IPS DF 6.9 (cell line): ENCODE results near the gene WRAP73.

Experiments
- DNase-seq: peaks from one replicate; pipeline ENCODE4 v3.0.0-alpha.2; 2013; ENCODE audit warnings: low read depth, low spot score
- H3K27ac ChIP-seq: one replicate; pipeline ENCODE4 v1.5.1; 2013; ENCODE audit warnings: low read length, control low read depth
- H3K27me3 ChIP-seq: 2 replicates; pipeline ENCODE4 v1.6.1; 2013; ENCODE audit warnings: mild to moderate bottlenecking, low read length; ENCODE audit not compliant: control insufficient read depth, insufficient read depth
- H3K36me3 ChIP-seq: 2 replicates; pipeline ENCODE4 v1.6.1; 2013; ENCODE audit warnings: low read length; ENCODE audit not compliant: control insufficient read depth, insufficient read depth
- H3K4me1 ChIP-seq: 2 replicates; pipeline ENCODE4 v1.6.1; 2013; ENCODE audit warnings: low read length; ENCODE audit not compliant: control insufficient read depth, insufficient read depth
- H3K4me3 ChIP-seq: 2 replicates; pipeline ENCODE4 v1.5.1; 2013; ENCODE audit warnings: mild to moderate bottlenecking, low read length
- H3K9me3 ChIP-seq: 2 replicates; pipeline ENCODE4 v1.6.1; 2013; ENCODE audit warnings: low read length, inconsistent platforms; ENCODE audit not compliant: control insufficient read depth, insufficient read depth
- WGBS: extraction: QIAGEN DNeasy Blood & Tissue Kit; methylation state at CpG from one replicate; pipeline ENCODE4 v1.1.7; 2013; ENCODE audit warnings: mixed read lengths, missing lambda C conversion rate; ENCODE audit not compliant: insufficient read length, insufficient coverage; 5-methylcytosine and 5-hydroxymethylcytosine counted together

Gene WRAP73

DNA sequence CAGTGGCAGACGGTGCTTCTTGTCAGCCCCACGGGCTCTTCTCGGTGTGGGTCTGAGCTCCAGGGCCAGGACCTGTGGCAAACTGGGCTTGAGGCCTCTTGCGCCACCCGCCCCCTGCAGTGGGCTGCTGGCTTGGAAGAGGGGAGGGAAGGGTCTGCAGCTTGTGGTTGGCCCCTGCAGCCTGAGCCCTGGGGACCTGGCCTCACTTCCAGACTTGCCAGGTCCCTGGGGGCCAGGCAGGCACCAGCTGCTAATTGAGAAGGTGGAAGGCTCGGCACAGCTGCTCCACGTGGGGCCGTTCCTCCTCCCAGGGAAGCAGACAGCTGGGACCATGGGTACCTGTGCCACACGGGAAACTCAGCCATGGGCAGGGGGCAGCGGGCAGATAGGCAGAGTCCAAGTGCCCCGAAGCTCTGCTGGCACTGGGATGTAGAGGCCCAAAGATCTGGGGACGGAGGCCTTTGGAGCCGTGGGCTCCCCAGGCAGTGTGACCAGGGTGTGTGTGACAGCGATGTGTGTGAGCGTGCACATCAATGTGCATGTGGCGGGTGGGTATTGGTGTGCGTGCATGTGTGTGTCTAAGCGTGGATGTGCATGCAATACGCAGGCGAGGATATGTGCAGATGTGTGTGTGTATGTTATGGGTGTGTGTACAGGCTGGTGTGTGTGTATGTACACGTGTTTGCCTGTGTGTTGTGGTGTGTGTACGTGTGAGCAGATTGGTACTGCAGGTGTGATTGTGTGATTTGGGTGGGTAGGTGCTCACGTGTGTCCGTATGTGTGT lies 41.7 kb upstream of the WRAP73 start:
- Histone ChIP-seq H3K27me3 (no peaks in the 10 kb centered on the region), H3K4me3 (no peak overlapping the region), H3K4me1 (peaks cover 10% of the 10 kb centered on the region), H3K9me3 (no peaks in the 10 kb centered on the region), H3K27ac (no peak overlapping the region), H3K36me3 (no peaks in the 10 kb centered on the region; the same call in 1 of the 2 replicates)
- 100% methylated on average over 1 of the region's 24 CpGs for WGBS
- DNase-seq, result no peak

DNA sequence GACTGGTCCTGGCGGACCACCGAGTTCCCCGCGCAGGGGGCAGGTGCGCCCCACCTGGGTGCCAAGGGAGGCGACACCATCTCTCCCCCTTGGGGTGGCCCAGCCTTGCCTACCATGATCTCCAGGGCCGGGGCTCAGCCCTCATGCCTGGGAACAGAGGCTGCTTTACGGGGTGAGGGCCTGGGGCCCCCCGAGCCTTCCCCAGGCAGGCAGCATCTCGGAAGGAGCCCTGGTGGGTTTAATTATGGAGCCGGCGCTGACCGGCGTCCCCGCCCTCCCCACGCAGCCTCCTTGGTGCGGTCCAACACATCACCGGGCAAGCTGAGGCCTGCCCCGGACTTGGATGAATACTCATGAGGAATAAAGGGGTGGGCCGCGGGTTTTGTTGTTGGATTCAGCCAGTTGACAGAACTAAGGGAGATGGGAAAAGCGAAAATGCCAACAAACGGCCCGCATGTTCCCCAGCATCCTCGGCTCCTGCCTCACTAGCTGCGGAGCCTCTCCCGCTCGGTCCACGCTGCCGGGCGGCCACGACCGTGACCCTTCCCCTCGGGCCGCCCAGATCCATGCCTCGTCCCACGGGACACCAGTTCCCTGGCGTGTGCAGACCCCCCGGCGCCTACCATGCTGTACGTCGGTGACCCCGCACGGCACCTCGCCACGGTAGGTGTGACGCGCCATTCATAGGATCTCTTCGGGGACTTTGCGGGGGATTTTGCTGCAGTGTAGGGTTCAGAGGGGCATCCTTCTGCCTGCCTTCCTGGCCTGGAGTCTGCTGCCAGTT lies 40.6 kb upstream of the WRAP73 start:
- Histone ChIP-seq H3K36me3 (no peaks in the 10 kb centered on the region; the same call in 1 of the 2 replicates), H3K4me1 (peaks cover 9% of the 10 kb centered on the region), H3K9me3 (no peaks in the 10 kb centered on the region), H3K27me3 (no peaks in the 10 kb centered on the region), H3K27ac (no peak overlapping the region), H3K4me3 (no peak overlapping the region)
- no CpG with 5 or more reads among the region's 50 CpGs for WGBS
- no peak for DNase-seq

DNA sequence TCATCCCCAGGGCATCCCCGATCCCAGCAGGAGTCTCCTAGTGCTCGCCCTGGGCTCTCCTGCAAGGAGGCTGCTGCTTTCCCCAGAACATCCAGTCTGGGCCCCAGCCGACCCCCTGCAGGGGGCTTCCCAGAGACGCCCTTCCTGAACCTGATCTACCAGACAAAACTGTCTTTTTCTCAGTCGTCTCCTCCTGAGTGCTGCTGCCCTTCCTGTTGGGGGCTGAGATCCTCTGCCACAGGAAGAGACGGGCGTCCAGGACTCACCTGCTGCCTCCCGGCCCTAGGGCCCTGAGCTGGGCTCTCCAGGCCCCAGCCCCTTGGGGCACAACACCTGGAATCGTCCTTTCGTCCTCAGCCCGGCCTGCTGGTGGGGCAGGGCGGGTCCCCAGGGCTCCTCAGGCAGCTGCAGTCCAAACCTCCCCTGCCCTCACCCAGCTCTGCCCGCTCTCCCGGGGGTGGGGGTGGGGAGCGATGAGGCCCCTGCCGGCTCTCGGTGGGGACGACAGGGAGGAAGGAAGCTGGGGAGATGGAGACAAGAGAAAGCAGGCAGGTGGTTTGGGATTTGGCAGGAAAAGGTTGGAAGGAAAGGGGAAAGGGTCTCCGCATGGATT lies 39.3 kb upstream of the WRAP73 start:
- no peak for DNase-seq
- Histone ChIP-seq H3K27me3 (no peaks in the 10 kb centered on the region), H3K36me3 (no peaks in the 10 kb centered on the region; the same call in 1 of the 2 replicates), H3K27ac (no peak overlapping the region), H3K4me3 (no peak overlapping the region), H3K4me1 (peaks cover 10% of the 10 kb centered on the region), H3K9me3 (no peaks in the 10 kb centered on the region)
- WGBS, result no CpG with 5 or more reads among the region's 19 CpGs

DNA sequence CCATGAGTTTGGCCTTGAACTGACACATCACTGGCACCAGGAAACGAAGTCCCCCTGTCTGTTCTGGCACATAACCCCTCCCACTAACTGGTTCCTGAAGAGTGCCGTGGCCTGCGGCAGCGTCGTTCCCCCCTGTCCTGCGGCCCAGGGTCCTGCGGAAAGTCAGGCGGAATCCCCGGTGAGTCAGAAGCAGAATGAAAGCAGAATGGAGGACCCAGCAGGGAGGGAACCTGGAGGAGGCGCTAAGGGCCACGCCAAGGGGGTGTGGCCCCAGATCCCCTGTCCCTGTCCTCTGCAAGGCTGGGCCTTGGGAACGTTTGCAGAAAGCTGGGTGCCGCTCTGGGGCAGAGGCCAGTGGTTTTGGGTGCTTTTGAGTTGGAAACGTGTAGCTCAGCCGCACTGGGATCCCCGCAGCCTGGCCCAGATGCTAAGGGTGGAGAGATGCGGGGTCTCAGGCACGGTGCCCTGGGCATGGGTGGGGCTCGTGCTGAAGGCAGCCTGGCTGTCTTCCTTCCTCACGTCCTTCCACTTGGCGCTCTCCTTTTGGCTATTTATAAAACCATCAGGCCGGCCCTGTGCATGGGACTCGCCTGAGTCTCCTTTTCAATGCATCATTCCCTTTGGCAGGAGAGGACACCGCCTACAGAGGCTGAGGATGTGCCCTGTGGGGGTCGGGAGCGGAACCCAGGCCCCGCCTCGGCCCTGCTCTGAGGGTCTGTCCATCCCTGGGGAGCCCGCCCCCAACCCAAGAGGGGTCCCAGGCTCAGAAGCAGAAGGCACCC lies 38.6 kb upstream of the WRAP73 start:
- no peaks in the 10 kb centered on the region for H3K27me3 ChIP-seq
- DNase-seq, result no peak
- H3K27ac ChIP-seq, result no peak overlapping the region
- WGBS, result no CpG with 5 or more reads among the region's 29 CpGs
- H3K36me3 ChIP-seq, result no peaks in the 10 kb centered on the region; the same call in 1 of the 2 replicates
- H3K9me3 ChIP-seq, result no peaks in the 10 kb centered on the region
- H3K4me1 ChIP-seq, result peaks cover 10% of the 10 kb centered on the region
- no peak overlapping the region for H3K4me3 ChIP-seq

DNA sequence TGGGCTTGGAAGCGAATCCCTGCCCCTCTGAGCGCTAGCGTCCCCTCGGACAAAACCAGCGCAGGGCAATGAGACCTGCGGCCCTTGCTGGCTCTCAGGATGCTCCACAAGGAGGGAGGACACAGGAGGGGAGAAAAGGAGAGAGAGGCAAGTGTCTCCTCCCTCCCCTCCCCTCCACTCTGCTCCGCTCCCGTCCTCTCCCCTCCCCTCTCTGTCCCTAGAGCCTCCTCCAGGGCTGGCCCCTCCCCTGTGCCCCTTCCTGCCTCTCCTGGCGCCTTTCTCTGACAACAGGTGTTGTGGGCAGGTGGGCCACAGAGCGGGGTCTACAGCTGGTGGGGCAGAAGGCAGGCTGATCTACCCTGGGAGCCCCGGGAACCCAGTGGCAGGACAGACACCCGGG lies 37.6 kb upstream of the WRAP73 start:
- no CpG with 5 or more reads among the region's 12 CpGs for WGBS

DNA sequence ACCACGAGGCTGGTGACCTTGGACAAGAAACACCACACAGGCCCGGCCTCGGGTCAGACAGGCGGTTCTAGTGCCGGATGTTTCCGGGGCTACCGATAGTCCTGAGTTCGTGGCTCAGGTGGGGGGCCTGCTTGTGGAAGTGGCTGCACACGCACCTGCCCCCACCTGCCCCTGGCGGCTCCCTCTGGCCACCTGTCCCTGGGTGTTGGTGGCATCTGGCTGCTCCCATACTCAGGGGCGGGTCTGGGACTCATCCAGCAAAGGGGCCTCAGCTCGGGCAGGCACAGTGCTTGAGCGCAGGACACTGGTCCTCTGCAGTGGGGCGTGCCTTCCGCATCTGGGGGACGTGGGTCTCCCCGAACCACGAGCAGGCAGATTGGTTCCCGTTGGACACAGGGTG lies 36.0 kb upstream of the WRAP73 start:
- Histone ChIP-seq H3K4me1 (peaks cover 10% of the 10 kb centered on the region), H3K36me3 (no peaks in the 10 kb centered on the region; the same call in 1 of the 2 replicates), H3K9me3 (no peaks in the 10 kb centered on the region), H3K27me3 (no peaks in the 10 kb centered on the region), H3K4me3 (no peak overlapping the region), H3K27ac (no peak overlapping the region)
- WGBS, result no CpG with 5 or more reads among the region's 19 CpGs
- no peak for DNase-seq

More for the DNA sequence above, 37.6 kb upstream of the WRAP73 start:
- no peak overlapping the region for H3K27ac ChIP-seq
- DNase-seq, result no peak
- H3K4me1 ChIP-seq, result peaks cover 10% of the 10 kb centered on the region
- no peaks in the 10 kb centered on the region for H3K36me3 ChIP-seq
- no peaks in the 10 kb centered on the region for H3K27me3 ChIP-seq
- H3K9me3 ChIP-seq, result no peaks in the 10 kb centered on the region
- H3K4me3 ChIP-seq, result no peak overlapping the region

DNA sequence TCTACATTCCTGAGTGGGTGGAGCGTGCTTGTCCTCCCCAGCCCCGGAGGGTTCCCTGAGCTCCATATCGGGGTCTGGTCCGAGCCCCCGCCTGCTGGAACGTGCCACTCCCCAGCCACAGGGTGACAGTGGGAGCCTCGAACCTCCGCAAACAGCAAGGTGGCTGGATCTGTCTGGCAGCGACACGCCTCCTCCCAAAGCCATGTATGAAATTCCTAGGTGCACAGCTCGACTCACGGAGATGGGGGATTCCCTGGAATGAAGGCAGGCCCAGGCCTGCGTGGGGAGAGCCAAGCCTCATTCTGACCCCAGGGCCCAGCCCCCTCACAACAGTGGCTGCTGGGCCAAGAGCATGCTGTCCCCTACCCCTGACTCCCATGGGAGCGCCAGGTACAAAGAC lies 35.3 kb upstream of the WRAP73 start:
- no CpG with 5 or more reads among the region's 14 CpGs for WGBS
- Histone ChIP-seq H3K9me3 (no peaks in the 10 kb centered on the region), H3K4me3 (no peak overlapping the region), H3K36me3 (no peaks in the 10 kb centered on the region; the same call in 1 of the 2 replicates), H3K27ac (no peak overlapping the region), H3K4me1 (peaks cover 11% of the 10 kb centered on the region), H3K27me3 (no peaks in the 10 kb centered on the region)
- DNase-seq, result no peak

DNA sequence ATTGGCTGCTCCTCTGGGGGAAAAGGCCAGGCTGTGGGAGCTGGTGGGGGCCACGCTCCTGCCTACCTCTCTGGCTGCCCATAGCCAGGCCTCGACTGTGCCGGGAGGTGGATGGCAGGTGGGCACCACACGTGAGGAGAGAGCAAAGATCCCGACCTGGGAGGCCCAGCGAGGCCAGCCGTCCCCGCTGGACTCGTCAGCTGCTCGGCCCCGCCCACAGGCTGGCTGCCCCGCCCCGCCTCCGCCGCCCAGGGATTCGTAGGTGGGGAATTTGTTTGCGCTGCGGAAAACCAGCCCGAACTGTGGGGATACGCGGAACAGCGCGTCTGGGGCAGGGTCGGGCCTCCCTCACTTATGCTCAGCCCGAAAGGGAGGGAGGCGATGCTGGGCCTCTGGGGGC lies 34.1 kb upstream of the WRAP73 start:
- no peak for DNase-seq
- WGBS, result no CpG with 5 or more reads among the region's 26 CpGs
- no peak overlapping the region for H3K27ac ChIP-seq
- H3K9me3 ChIP-seq, result no peaks in the 10 kb centered on the region
- H3K4me1 ChIP-seq, result peaks cover 11% of the 10 kb centered on the region
- no peak overlapping the region for H3K4me3 ChIP-seq
- no peaks in the 10 kb centered on the region; the same call in 1 of the 2 replicates for H3K36me3 ChIP-seq
- no peaks in the 10 kb centered on the region for H3K27me3 ChIP-seq

DNA sequence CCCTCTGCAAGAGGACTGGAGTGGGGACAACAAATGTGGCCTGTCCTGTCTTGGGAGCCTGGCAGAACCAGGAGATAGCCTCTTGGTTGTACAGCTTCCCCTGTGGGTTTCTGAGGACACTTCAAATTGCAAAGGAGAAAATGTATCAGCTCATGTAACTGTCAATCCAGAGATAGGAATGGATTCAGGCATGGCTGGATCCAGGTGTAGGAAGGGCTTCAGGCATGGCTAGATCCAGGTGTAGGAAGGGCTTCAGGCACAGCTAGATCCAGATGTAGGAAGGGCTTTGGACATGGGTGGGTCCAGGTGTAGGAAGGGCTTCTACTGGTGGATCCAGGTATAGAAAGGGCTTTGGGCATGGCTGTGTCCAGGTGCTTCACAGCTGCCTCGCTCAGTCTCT lies 33.3 kb upstream of the WRAP73 start:
- peaks cover 10% of the 10 kb centered on the region for H3K4me1 ChIP-seq
- H3K27me3 ChIP-seq, result no peaks in the 10 kb centered on the region
- H3K27ac ChIP-seq, result no peak overlapping the region
- H3K4me3 ChIP-seq, result no peak overlapping the region
- DNase-seq, result no peak
- H3K9me3 ChIP-seq, result no peaks in the 10 kb centered on the region
- WGBS, result no CpG with 5 or more reads among the region's 1 CpG
- H3K36me3 ChIP-seq, result no peaks in the 10 kb centered on the region; the same call in 1 of the 2 replicates
